Activated T-helper 2 cell treated with anti-CD3 and anti-CD28 coated beads, Interferon-gamma antibody, Interleukin-2, Interleukin-4, amounts not matched to agents 10 μg/mL and 5 μg/mL and 100 μg/mL, durations not matched to agents 14 hours and 24 hours and 36 hours (primary cell): Measurements from ENCODE around the gene AVPR1B. TPM values are rescaled to one million over a fixed set of nuclear protein-coding genes. Genes with fewer than 3 reads are reported as not detected.

Experiments used
- DNase-seq: peaks from one replicate; pipeline ENCODE4 v3.0.0; 2021; ENCODE audit warnings: low spot score
- H3K27ac Mint-ChIP-seq: one replicate; pipeline ENCODE4 v1.8.0; 2021; ENCODE audit warnings: mixed read lengths
- H3K27me3 Mint-ChIP-seq: one replicate; pipeline ENCODE4 v1.8.0; 2021; ENCODE audit warnings: low read depth, mixed read lengths
- H3K36me3 Mint-ChIP-seq: one replicate; pipeline ENCODE4 v1.8.0; 2021; ENCODE audit warnings: low read depth, mixed read lengths
- H3K4me1 Mint-ChIP-seq: one replicate; pipeline ENCODE4 v1.8.0; 2021; ENCODE audit warnings: low read depth, mixed read lengths
- H3K4me3 Mint-ChIP-seq: one replicate; pipeline ENCODE4 v1.8.0; 2021; ENCODE audit warnings: low read depth, mild to moderate bottlenecking, moderate library complexity, mixed read lengths
- H3K9me3 Mint-ChIP-seq: one replicate; pipeline ENCODE4 v1.8.0; 2021; ENCODE audit warnings: mixed read lengths
- intact Hi-C: fragments of 100-400 bp; cut with micrococcal nuclease; formaldehyde crosslinking; loops from one replicate; pipeline ENCODE4 v1.15.1; 2023
- total RNA-seq: library from RNA; stranded (reverse); gene quantifications from 2 replicates; pipeline ENCODE4 v1.2.3, GENCODE V29; 2022

AVPR1B gene
- total RNA-seq, result not detected in 2 replicates

- intact Hi-C loops, result no loop called here
- no peak within 1 kb of the TSS for H3K4me3 Mint-ChIP-seq
- H3K27me3 Mint-ChIP-seq, result peaks cover 66% of the 10 kb centered on the region
- peaks cover 6% of the 10 kb centered on the region for H3K4me1 Mint-ChIP-seq
- no peak within 1 kb of the TSS for H3K27ac Mint-ChIP-seq
- peaks cover 14% of the 10 kb centered on the region for H3K9me3 Mint-ChIP-seq
- DNase-seq, result no peak
- no peaks in the 10 kb centered on the region for H3K36me3 Mint-ChIP-seq
Measured at GRCh38 chr1:206117151-206117948, at the start of gene AVPR1B. AVPR1B (minus strand) TSS chr1:206117388; CDS start chr1:206116890, 498 bp downstream.

- intact Hi-C loops, result no loop called here
Measured at GRCh38 chr1:206145771-206146290, 28.6 kb upstream of the AVPR1B start.

GRCh38 chr1:206144605-206145004, 27.4 kb upstream of the AVPR1B start:
- Mint-ChIP-seq H3K4me1 (peaks cover 5% of the 10 kb centered on the region), H3K4me3 (no peak overlapping the region), H3K9me3 (no peaks in the 10 kb centered on the region)

More at GRCh38 chr1:206145771-206146290, 28.6 kb upstream of the AVPR1B start:
- Mint-ChIP-seq H3K9me3 (no peaks in the 10 kb centered on the region), H3K27ac (no peak overlapping the region), H3K27me3 (peaks cover 28% of the 10 kb centered on the region), H3K36me3 (no peaks in the 10 kb centered on the region), H3K4me1 (peaks cover 5% of the 10 kb centered on the region), H3K4me3 (no peak overlapping the region)
- DNase-seq, result no peak

GRCh38 chr1:206143537-206144172, 26.5 kb upstream of the AVPR1B start:
- Mint-ChIP-seq H3K9me3 (no peaks in the 10 kb centered on the region), H3K36me3 (no peaks in the 10 kb centered on the region), H3K27me3 (peaks cover 46% of the 10 kb centered on the region), H3K27ac (no peak overlapping the region), H3K4me3 (no peak overlapping the region), H3K4me1 (peaks cover 5% of the 10 kb centered on the region)
- intact Hi-C loops, result no loop called here
- DNase-seq, result no peak

More at GRCh38 chr1:206144605-206145004, 27.4 kb upstream of the AVPR1B start:
- Mint-ChIP-seq H3K27ac (no peak overlapping the region), H3K27me3 (peaks cover 39% of the 10 kb centered on the region), H3K36me3 (no peaks in the 10 kb centered on the region)
- intact Hi-C loops, result no loop called here
- no peak for DNase-seq

GRCh38 chr1:206142770-206143169, 25.6 kb upstream of the AVPR1B start:
- H3K36me3 Mint-ChIP-seq, result no peaks in the 10 kb centered on the region
- DNase-seq, result no peak
- no peak overlapping the region for H3K4me3 Mint-ChIP-seq
- no peak overlapping the region for H3K27ac Mint-ChIP-seq
- intact Hi-C loops, result no loop called here
- peaks cover 48% of the 10 kb centered on the region for H3K27me3 Mint-ChIP-seq
- H3K9me3 Mint-ChIP-seq, result no peaks in the 10 kb centered on the region
- peaks cover 5% of the 10 kb centered on the region for H3K4me1 Mint-ChIP-seq

- Mint-ChIP-seq H3K27ac (no peak overlapping the region), H3K27me3 (peaks cover 50% of the 10 kb centered on the region), H3K36me3 (no peaks in the 10 kb centered on the region), H3K4me1 (peaks cover 5% of the 10 kb centered on the region), H3K9me3 (no peaks in the 10 kb centered on the region), H3K4me3 (no peak overlapping the region)
- no peak for DNase-seq
- intact Hi-C loops, result no loop called here
Measured at GRCh38 chr1:206142011-206142410, 24.8 kb upstream of the AVPR1B start.

GRCh38 chr1:206136241-206136640, 19.1 kb upstream of the AVPR1B start:
- H3K4me3 Mint-ChIP-seq, result no peak overlapping the region
- peaks cover 31% of the 10 kb centered on the region for H3K27me3 Mint-ChIP-seq
- no peaks in the 10 kb centered on the region for H3K36me3 Mint-ChIP-seq
- H3K4me1 Mint-ChIP-seq, result no peaks in the 10 kb centered on the region
- H3K9me3 Mint-ChIP-seq, result no peaks in the 10 kb centered on the region
- intact Hi-C loops, result no loop called here
- no peak overlapping the region for H3K27ac Mint-ChIP-seq
- no peak for DNase-seq

GRCh38 chr1:206135248-206135647, 18.1 kb upstream of the AVPR1B start:
- intact Hi-C loops, result no loop called here
- no peaks in the 10 kb centered on the region for H3K36me3 Mint-ChIP-seq
- no peak overlapping the region for H3K4me3 Mint-ChIP-seq
- H3K27ac Mint-ChIP-seq, result no peak overlapping the region
- DNase-seq, result no peak
- H3K9me3 Mint-ChIP-seq, result no peaks in the 10 kb centered on the region
- peaks cover 31% of the 10 kb centered on the region for H3K27me3 Mint-ChIP-seq
- no peaks in the 10 kb centered on the region for H3K4me1 Mint-ChIP-seq

GRCh38 chr1:206133751-206134415, 16.7 kb upstream of the AVPR1B start:
- no peak overlapping the region for H3K27ac Mint-ChIP-seq
- no peaks in the 10 kb centered on the region for H3K4me1 Mint-ChIP-seq
- no peak overlapping the region for H3K4me3 Mint-ChIP-seq
- H3K27me3 Mint-ChIP-seq, result peaks cover 27% of the 10 kb centered on the region
- no peaks in the 10 kb centered on the region for H3K9me3 Mint-ChIP-seq
- intact Hi-C loops, result no loop called here
- DNase-seq, result no peak
- no peaks in the 10 kb centered on the region for H3K36me3 Mint-ChIP-seq

- H3K4me3 Mint-ChIP-seq, result no peak overlapping the region
- intact Hi-C loops, result no loop called here
- H3K27ac Mint-ChIP-seq, result no peak overlapping the region
- H3K9me3 Mint-ChIP-seq, result no peaks in the 10 kb centered on the region
- no peak for DNase-seq
- no peaks in the 10 kb centered on the region for H3K4me1 Mint-ChIP-seq
- peaks cover 30% of the 10 kb centered on the region for H3K27me3 Mint-ChIP-seq
- H3K36me3 Mint-ChIP-seq, result no peaks in the 10 kb centered on the region
Measured at GRCh38 chr1:206131037-206131436, 13.8 kb upstream of the AVPR1B start.

GRCh38 chr1:206128196-206128595, 11.0 kb upstream of the AVPR1B start:
- Mint-ChIP-seq H3K4me1 (no peaks in the 10 kb centered on the region), H3K9me3 (no peaks in the 10 kb centered on the region), H3K27me3 (peaks cover 43% of the 10 kb centered on the region), H3K27ac (no peak overlapping the region), H3K4me3 (no peak overlapping the region), H3K36me3 (no peaks in the 10 kb centered on the region)
- intact Hi-C loops, result no loop called here
- no peak for DNase-seq

- H3K27ac Mint-ChIP-seq, result no peak overlapping the region
- DNase-seq, result no peak
- peaks cover 3% of the 10 kb centered on the region for H3K9me3 Mint-ChIP-seq
- peaks cover 47% of the 10 kb centered on the region for H3K27me3 Mint-ChIP-seq
- no peak overlapping the region for H3K4me3 Mint-ChIP-seq
- no peaks in the 10 kb centered on the region for H3K4me1 Mint-ChIP-seq
- intact Hi-C loops, result no loop called here
- no peaks in the 10 kb centered on the region for H3K36me3 Mint-ChIP-seq
Measured at GRCh38 chr1:206127336-206127735, 10.1 kb upstream of the AVPR1B start.

- Mint-ChIP-seq H3K27me3 (peaks cover 58% of the 10 kb centered on the region), H3K27ac (no peak overlapping the region), H3K9me3 (peaks cover 17% of the 10 kb centered on the region), H3K4me3 (no peak overlapping the region), H3K4me1 (no peaks in the 10 kb centered on the region), H3K36me3 (no peaks in the 10 kb centered on the region)
- intact Hi-C loops, result no loop called here
- DNase-seq, result no peak
Measured at GRCh38 chr1:206125346-206125745, 8.2 kb upstream of the AVPR1B start.
